PC-3 (cell line): ENCODE data around the gene SCGB1A1.

Experiments used
- CTCF ChIP-seq: fragments of 300-600 bp; sonication (generic); conservative IDR thresholded peaks from 2 replicates; pipeline ENCODE4 v1.5.1; 2017; ENCODE audit warnings: antibody characterized with exemption, low read depth, mild to moderate bottlenecking, low read length
- EZH2 ChIP-seq: fragments of 300-600 bp; sonication (generic); IDR thresholded peaks from one replicate; pipeline ENCODE4 v1.6.1; 2017; ENCODE audit warnings: antibody characterized with exemption, mild to moderate bottlenecking, low read length; ENCODE audit not compliant: unreplicated experiment

- no peak for TF ChIP-seq EZH2
- no peak for TF ChIP-seq CTCF
Measured at GRCh38 chr11:62444835-62445234, 26.0 kb downstream of the SCGB1A1 start.
